NCI-H1417 treated with DMSO at 0.1 percent for 48 hours (cell line): ENCODE data around the gene CLEC16A.

Experiments used
- DNase-seq: peaks from one replicate; lab custom pipeline; 2025; lab: John Stamatoyannopoulos, UW

CLEC16A gene

DNA sequence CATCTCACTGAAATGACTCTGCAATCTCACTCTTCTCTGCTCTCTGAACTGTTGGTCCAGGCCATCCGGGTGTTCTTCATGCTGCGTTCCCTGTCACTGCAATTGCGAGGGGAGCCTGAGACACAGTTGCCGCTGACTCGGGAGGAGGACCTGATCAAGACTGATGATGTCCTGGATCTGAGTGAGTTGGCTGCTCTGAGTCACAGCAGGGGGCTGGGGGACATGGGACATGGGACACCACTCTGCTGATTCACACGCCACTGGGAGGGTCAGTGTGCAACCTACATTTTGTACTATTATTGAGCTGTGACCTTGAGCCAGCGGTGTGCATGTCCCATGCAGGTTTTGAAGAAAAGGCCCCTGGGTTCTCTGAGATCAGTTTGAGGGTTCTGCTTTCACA is 116.5 kb downstream of the CLEC16A start:
- DNase-seq: no peak

DNA sequence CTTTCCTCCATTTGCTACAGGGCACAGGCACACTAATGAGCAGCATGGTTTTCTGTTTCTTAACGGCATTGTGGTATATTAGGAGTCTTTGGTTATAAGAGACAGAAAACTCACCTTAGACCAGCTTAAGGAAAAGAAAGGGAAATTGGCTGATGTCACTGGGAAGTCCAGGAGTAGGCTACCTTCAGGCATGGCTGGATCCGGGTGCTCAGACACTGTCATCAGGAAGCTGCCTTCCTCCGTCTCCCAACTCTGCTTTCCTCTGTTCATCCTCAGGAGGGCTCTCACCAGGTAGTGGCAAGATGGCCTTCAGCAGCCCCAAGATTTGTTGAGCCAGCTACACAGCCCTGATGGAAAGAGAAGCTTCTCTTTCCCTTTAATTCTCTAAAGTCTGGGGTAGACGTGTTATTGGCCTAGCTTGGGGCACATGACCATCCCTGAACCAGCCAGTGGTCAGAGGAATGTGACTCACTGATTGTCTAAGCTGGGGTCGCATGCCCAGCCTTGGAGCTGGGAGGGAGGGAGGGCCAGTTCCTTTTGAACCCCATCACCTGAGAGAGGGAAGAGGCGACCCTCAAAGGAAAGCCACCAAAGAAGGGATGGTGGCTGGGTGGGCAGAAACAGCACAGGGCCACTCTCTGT is 117.4 kb downstream of the CLEC16A start:
- no peak for DNase-seq

DNA sequence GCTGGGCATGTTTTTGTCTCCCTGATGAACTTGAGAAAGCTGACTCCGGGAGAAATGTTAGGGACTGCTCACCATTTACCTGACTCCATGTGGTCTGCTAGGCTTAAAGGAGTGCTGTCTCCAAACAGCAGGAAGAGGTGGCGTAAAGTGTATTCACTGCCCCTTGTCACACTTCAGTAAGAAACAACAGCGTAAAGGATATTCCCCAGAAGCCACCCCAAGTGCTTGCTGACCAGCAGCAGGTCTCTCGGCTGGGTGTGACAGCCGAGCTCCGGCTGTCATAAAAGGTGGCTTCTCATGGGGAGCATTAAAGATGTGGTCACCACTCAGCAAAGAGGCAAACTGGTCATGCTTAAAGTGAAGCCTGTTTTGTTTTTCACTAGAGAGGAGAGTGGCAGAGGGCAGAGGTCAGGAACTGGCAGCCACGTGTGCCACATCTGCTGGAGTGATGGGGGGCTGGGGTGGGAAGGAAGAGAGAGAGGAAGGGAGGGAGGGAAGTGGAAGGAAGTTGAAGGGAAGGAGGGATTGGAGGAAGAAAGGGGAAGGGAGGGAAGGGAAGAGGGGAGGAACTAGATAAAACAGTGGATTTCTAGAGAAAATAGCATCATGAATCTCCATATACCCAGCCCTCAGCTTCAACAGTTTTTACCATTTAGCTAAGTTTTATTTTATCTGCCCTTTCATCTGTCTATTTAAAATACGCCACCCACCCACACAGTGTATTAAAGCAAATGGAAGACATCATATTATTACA is 119.3 kb downstream of the CLEC16A start:
- no peak for DNase-seq

DNA sequence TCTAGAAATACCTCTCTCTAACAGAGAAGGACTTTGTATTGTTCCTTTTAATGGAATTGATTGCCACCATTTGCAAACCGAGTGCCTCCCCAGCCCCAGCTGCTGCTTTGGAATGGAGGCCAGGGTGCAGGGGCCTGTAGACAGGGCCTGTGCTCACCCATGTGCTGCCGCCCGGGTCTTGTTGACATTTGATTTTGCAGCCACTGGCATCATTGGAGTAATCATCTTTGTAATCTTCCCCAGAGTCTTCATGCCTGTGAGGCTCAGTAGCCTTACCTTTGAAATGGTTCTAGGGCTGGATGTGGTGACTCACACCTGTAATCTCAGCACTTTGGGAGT is 119.8 kb downstream of the CLEC16A start:
- DNase-seq: no peak

GRCh38 chr16:11064851-11065250 is 120.5 kb downstream of the CLEC16A start:
- DNase-seq: no peak

GRCh38 chr16:11066261-11066870 is 122.0 kb downstream of the CLEC16A start:
- no peak for DNase-seq

DNA sequence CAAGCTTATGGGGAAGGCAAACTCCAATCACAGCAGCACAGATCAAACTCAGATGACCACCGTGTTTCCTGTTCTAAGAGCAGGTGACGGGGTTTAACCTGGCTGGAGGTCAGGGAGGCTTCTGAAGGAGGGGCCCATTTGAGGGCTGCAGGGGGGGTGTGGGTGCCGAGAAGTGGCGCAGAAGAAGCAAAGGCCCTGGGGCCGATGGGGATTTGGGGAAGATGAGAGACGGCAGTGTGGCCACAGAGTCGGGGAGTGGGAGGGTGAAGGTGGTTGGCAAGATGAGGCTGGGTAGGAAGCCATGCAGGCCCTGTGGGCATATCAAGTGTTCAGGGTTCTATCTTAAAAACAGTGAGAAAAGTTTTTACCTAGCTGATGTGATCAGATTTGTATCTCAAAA is 122.9 kb downstream of the CLEC16A start:
- no peak for DNase-seq

DNA sequence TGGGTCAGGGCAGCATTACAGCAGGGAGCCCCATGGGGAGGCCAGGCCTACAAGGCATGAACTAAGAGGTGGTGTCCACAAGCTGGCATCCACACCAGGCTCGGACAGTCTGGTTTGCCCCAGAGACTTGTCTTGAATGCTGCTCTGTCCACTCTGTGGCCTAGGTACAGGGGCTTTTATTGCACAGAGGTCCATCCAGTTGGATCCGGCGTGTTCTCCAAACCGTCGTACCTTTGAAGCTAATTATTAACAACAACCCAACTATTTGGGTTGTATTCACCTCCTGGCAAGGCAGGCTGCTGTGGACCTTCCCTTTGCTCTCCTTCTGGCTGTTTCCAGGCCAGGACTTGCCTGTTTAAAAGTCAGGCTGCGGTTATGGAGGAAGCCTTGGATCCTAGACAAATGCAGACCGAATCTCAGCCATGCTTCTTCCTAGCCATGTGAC is 123.4 kb downstream of the CLEC16A start:
- DNase-seq: no peak

DNA sequence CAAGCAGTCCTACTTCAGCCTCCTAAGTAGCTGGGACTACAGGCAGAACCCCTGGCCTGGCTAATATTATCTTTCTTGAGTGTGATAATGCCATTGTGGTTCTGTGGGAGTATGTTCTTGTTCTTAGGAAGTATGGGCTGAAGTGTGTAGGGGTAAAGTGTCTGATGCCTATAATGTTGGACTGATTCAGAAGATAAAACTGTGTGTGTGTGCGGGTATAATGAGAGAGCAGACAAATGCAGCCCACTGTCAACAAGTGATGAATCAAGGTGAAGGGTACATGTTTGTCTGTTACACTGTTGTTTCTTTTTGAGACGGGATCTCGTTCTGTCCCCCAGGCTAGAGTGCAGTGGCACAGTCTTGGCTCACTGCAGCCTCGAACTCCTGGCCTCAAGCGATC is 127.5 kb downstream of the CLEC16A start:
- no peak for DNase-seq

DNA sequence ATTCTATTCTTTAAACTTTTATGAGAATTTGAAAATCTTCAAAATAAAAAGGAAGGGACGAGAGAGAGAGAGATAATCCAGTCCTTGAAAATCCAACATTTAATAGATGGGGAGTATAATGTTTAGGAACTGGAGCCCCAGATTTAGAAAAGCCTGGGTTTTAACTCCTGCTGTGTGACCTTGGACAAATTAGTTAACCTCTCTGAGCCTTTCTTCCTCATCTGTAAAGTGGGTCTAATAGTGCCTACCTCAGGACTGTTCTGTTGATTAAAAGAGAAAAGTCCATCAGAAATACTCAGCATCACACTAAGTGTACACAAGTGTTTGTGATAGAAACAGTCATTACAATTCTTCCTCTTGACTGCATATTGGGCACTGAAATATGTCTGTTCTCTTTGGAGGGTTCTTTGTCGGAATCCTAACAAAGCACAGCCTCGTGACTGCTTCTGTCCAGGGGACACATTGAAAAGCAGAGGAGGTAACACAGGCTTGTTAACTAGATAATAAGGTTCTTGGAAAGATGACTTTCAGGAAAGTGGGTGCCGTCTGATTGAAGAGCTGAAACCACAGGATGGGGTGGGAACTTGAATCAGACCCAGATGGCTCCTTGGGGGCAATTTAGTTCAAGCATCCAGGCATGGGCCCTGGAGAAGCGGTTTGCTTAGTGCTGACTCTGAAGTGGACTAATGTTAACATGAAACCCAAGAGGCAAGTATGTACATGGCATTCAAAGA is 128.2 kb downstream of the CLEC16A start:
- no peak for DNase-seq

DNA sequence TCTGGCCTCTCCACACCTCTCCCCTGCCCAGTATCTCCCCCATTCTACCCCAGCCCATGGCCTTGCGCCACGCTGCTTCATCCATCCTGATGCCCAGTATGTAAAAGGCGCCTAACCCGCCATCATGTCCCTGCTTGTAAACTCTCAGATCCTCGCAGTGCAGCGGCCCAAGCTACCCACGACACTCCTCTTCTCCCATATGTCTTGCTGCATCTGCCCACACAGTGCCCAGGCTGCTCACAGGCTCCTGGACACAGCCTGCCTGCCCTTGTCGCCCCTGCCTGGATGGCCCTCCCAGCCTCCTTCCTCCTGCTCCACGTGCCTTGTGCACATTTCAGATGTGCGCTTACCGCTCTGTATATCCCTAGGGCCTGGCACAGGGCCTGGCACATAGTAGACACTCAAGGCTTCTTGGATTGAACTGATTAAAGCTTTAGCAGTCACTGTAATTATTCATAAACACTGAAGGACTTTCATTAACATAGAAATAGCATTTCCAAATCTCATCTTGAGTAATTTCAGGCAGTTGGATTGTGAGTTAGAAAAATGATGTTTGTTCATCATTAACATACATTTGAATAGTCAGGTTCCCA is 129.1 kb downstream of the CLEC16A start:
- DNase-seq: no peak

DNA sequence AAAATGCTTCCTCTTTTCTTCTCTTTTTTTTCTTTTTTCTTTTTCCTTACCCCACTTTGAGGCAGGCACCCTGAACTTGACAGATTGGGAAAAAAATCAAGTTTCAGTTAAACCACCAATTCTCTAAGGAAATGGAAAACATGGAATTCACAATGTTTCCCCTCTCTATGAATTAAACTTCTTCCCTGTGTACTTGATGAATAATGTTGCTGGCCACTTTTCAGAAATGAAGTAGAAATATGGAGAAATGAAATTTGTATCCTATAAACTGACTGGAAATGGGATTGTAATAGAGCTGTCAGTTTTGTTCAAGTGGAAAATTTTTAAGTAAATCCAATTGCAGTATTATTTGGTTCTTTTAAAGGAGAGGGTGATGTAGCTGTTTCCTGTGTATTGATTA is 129.8 kb downstream of the CLEC16A start:
- no peak for DNase-seq

- DNase-seq: no peak
Measured at GRCh38 chr16:11075163-11075562, 130.8 kb downstream of the CLEC16A start.

GRCh38 chr16:11076259-11077018 is 132.1 kb downstream of the CLEC16A start:
- DNase-seq: no peak

DNA sequence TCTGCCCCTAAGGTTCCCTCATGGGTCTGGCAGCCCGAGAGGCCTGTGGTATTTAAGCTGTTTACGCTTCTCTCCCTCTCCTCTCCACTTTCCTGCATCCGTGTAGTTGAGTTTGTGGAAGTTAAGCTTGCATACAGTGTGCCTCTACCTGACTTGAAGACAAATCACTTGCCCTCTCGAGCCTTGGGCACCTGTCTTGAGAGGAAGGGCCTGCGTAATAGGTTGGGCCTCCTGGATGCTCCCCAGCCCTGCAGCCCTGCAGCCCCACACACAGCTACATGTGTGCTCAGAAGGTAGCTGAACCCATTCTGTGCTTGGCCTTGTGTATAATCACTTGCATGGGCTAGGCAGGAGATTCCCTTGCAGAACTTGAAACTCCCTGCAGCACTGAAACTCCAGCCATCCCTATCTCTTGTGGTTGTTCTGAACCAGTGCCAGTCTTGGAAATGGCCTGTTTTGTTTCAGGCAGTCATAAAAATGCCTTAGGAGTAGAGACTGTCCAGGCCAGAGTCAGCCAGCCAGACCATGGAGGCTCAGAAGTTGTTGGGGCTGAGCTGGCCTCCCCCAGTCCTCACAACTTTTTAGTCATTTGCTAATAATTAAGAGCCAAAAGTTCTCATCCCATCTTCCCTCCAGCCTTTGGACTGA is 134.6 kb downstream of the CLEC16A start:
- no peak for DNase-seq

- no peak for DNase-seq
Measured at GRCh38 chr16:11079652-11080187, 135.4 kb downstream of the CLEC16A start.

DNA sequence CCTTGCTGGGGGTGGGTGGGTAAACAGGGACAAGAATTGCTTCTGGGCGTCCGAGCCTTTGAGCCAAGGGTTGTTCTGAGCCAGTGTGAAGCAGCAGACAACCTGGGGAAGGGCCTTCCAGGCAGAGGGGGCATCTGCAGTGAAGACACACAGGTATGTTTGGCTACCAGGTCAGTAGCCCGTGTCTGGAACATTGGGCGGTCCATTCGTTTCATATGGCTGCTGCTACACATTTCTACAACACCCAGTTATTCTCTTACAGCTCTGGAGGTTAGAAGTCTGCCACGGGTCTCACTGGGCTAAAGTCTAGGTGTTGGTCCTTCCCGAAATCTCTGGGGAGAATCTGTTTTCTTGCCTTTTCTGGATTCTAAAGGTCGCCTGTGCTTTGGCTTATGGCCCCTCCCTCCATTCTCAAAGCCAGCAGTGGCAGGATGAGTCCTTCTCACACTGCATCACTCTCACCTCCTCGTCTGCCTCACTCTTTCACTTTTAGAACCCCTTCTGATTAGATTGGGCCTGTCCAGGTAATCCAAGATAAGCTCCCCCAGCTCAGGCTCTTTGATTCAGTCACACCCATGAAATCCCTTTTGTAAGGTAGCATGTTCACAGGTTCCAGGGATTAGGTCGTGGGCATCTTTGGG is 136.1 kb downstream of the CLEC16A start:
- DNase-seq: no peak

GRCh38 chr16:11080999-11081630 is 136.8 kb downstream of the CLEC16A start:
- DNase-seq: no peak

GRCh38 chr16:11082108-11082859 is 137.9 kb downstream of the CLEC16A start:
- DNase-seq: no peak
